Inferior parietal cortex (tissue), 1 donor: ENCODE results near the gene MEIS1.
A peak's percentile ranks its signal among the peaks of the same experiment; 100 is the strongest.

ENCODE experiments used
- DNase-seq: peaks from one replicate; pipeline ENCODE4 v3.0.0-alpha.2; 2016; ENCODE audit errors: extremely low spot score

Gene MEIS1

GRCh38 chr2:66535574-66536289 is 100.8 kb downstream of the MEIS1 start:
- no peak for DNase-seq

GRCh38 chr2:66536290-66536673 is 101.4 kb downstream of the MEIS1 start:
- no peak for DNase-seq

GRCh38 chr2:66536997-66537396 is 102.1 kb downstream of the MEIS1 start:
- no peak for DNase-seq

GRCh38 chr2:66538291-66538690 is 103.4 kb downstream of the MEIS1 start:
- DNase-seq, result no peak

GRCh38 chr2:66539452-66539851 is 104.5 kb downstream of the MEIS1 start:
- DNase-seq, result no peak

GRCh38 chr2:66541646-66542045 is 106.7 kb downstream of the MEIS1 start:
- peak; percentile 75 for DNase-seq

- DNase-seq, result no peak
Measured at GRCh38 chr2:66543257-66543767, 108.4 kb downstream of the MEIS1 start.

- DNase-seq, result no peak
Measured at GRCh38 chr2:66544258-66544657, 109.3 kb downstream of the MEIS1 start.

- no peak for DNase-seq
Measured at GRCh38 chr2:66545258-66545657, 110.3 kb downstream of the MEIS1 start.

DNA sequence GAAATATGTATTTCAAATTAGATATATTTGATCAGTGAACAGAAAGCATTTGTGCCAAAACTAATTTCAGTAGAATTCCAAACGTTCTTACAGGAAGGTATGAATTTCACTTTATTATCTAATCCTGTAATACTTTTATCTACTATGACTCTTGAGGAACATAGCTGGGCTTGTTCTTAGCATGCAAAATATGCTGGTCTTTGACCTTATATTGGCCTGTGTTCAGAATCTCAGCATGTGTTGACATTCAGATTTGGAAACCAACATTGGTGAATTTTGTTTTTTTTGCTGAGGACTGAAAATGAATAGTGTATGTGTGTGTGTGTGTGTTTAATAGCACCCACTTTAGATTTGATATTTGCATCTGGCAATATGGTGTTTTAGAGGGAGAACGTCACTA is 112.2 kb downstream of the MEIS1 start:
- no peak for DNase-seq

DNA sequence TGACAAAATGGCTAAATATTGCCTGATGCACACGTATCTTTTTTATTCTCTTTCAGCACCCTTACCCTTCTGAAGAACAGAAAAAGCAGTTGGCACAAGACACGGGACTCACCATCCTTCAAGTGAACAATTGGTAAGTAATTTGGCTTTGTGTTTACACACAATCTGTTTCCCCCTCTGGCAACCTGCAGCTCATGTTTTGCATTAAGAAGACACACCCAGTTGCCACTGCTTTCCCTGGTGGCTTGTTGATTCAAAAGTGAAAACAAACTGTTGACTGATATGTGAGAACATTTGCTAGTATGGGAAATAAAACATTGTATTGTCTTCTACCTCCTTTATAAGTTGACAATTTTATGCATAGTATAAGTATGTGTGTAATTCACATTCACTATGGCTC is 113.0 kb downstream of the MEIS1 start:
- DNase-seq, result no peak

- DNase-seq, result no peak
Measured at GRCh38 chr2:66548422-66548821, 113.5 kb downstream of the MEIS1 start.

- no peak for DNase-seq
Measured at GRCh38 chr2:66550826-66551225, 115.9 kb downstream of the MEIS1 start.

DNA sequence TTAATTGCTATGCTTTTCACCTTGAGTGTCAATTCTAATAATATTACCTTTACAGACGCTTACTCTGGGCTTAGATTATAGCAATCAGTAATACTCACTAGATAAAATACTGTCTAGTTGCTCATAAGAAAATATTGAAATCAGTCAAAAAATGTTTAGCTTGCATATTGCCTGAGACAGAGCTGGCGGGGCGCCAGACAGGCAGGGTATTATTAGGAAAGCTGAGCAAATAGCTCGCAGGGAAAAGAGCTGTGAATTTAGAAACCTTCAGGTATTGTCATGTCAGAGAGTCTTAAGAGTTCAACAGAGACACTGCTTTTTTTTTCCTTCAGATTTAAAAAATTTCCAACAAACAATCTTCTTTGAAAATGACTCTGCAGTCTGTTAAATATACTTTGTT is 118.4 kb downstream of the MEIS1 start:
- no peak for DNase-seq

DNA sequence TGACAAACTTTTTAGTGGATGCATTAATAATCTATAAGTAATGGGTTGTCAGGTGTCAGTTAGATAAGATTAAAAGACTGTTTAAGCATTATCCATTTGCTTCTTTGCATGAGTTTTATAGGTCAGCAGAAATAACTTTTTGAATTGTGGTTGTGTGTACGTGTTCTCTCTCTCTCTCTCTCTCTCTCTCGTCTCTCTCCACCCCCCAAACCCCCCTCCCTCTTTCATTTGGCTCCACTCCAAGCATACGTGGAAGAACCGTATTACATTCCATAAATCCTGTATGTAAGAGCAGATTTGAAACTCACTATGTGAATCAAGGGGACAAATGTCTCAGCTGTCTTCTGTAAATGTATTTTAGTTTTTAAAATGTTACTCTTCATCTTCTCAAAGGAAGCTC is 120.2 kb downstream of the MEIS1 start:
- no peak for DNase-seq

- DNase-seq, result peak; percentile 45
Measured at GRCh38 chr2:66555501-66556324, 120.8 kb downstream of the MEIS1 start.

DNA sequence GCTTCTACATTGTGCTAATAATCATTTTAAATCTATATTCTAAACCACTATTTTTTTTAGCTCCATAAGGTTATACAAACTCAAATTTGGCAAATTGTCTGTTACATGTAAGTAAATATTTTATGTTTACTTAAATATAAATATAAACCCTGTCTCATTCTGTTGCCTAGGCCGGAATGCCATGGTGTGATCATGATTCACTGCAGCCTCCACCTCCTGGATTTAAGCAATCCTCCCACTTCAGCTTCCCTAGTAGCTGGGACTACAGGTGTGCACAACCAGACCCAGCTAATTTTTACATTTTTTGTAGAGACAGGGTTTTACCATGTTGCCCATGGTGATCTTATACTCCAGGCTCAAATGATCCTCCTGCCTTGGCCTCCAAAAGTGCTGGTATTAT is 124.7 kb downstream of the MEIS1 start:
- no peak for DNase-seq

DNA sequence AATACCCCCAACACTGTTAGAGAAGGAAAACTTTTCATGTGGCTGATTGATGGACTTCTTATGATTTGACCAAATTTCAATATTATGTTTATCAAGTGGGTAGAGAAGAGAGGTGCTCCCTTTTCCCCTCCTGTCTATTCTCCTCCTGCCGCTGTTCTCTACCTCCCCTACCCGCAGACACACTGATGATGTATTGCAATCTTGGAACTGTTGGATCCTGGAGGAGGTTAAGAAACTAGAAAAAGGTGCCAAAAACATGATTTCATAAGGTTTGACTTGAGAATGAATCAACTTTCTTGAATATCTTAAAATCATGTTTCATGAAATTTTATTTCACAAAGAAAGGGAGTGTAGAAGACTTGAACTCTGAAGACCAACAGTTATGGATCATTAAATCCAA is 125.8 kb downstream of the MEIS1 start:
- no peak for DNase-seq

DNA sequence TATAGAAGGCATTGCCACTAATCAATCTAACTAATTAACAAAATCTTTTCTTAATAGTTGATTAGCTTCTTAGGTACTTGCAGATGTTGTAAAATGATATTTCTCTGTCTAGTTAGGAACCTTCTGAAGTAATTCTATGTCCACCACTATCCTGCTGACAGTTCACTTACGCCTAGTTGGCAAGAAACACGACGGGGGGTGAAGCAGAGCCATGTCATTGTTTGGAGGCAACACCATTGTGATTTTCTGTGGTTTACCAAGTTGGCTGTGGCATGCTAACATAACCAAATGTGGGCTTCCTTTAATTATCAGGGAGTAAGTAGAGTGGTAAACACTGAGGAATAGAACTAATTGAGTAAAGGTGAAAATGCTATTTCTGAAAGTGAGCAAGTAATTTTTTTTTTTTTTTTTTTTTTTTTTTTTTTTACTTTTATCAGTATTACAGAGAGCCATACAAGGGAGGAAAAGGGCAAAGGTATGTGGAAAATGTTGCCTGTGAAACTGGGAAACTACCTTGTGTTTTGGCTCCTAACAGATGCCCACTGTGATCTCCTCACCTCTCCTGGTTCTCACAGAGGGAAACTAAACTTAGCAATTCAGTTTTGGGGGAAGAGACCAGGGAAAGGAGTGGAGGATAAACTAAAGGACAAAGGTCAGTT is 126.8 kb downstream of the MEIS1 start:
- DNase-seq, result no peak

GRCh38 chr2:66562304-66562685 is 127.4 kb downstream of the MEIS1 start:
- DNase-seq, result no peak

DNA sequence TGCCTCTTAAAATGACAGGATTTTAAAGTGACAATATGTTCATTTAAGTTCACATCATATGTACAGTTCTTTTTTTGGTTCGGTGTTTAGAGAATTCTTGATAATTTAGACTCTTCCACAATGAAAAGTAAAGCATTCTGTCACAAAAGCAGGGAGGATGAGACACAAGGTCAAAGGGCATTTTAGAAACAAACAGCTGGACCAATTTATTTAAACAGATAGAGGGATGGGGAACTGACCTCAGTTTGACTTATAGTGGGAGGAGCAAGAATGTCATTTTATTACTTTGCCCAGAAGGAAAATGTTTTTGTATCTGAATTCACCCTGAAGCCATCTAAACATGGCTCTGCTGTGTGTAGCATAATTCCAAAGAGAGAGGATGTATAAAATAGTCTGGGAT is 128.5 kb downstream of the MEIS1 start:
- DNase-seq, result no peak

GRCh38 chr2:66565291-66565690 is 130.4 kb downstream of the MEIS1 start:
- no peak for DNase-seq
